GM21619 (cell line): ENCODE data around the gene PRICKLE3.
"Not testable (repeated sequence)": the region's sequence is repeated elsewhere in the genome, so short reads cannot be mapped to it uniquely, and the experiment has no call there.

Experiments
- ATAC-seq: cut with Tn5 transposase; IDR thresholded peaks from one replicate; pipeline ENCODE4 v1.9.1; 2021; ENCODE audit not compliant: unreplicated experiment

PRICKLE3 gene

DNA sequence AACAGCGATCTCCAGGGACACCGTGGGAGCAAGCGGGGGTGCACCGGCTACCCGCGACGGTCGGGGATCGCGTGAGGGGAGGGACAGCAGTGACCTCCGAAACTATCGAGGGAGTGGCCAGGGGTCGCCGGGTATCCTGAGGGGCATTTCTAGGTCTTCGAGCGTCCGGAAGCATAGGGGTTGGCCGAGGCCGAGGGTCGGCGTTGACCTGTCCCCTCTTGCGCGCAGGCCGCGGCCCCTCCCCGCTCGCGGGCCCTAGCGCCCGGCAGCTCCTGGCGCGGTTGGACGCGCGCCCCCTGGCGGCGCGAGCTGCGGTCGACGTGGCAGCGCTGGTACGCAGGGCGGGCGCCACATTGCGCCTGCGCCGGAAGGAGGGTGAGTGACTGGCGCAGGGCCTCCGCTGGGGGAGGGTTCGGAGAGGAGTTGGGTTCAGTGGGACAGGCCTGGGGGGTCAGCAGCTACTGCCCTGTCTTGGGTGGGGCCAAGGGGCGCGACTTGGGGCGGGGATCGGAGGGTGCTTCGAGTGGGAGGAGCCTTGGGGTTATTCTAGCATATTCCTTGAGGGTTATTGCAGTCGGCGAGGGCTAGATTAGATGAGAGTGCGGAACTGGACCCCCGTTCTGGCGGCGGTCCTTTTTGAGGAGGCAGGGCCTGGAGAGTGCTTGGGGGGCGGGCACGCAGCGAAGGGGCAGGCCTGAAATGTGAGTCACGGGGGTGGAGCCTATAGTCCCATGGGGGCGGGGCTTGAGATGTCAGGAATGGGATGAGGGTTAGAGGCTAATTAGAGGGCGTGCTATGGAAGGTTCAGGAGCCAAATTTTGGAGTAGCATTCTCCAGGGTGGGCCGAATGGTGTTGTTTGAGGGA is 22.4 kb downstream of the PRICKLE3 start:
- peak; percentile 38 for ATAC-seq

DNA sequence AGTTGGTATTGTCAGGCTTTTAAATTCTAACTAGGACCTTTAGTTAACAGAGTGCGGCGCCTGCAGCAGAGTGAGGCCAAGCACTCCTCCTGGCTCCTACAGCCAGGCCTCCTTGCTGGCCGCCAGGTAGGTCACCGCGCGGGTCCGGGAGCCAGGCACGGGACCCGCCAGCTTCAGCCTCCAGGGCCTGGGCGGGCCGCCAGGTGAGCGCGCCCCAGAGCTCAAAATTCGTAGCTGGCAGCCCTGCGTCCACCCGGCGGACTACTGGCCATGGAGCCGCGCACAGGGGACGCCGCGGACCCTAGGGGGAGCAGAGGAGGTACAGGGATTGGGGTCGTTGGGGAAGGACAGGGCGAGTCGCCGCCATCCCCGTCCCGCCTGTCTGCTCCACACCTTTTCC is 23.6 kb downstream of the PRICKLE3 start, which contains the start of gene MAGIX:
Gene MAGIX, plus strand, starts transcription at position 139 of the 400 bp plus-strand sequence. Its CDS starts 132 bp downstream, at position 271.
- no peak for ATAC-seq

DNA sequence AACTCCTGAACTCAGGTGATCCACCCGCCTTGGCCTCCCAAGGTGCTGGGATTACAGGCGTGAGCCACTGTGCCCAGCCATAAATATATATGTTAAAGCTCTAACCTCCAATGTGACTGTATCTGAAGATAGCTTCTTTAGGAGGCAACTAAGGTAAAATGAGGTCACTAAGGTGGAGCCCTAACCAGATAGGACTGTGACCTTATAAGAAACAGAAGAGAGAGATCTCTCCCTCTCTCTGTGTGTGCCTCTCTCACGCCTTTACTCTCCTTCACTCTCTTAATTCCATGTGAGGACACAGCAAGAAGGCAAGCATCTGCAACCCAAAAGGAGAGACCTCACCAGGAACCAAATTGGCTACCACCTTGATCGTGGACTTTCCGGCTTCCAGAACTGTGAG is 24.5 kb downstream of the PRICKLE3 start:
- ATAC-seq, result no peak

- no peak for ATAC-seq
These were observed 25.3 kb downstream of the PRICKLE3 start for GRCh38 chrX:49160908-49161307.

DNA sequence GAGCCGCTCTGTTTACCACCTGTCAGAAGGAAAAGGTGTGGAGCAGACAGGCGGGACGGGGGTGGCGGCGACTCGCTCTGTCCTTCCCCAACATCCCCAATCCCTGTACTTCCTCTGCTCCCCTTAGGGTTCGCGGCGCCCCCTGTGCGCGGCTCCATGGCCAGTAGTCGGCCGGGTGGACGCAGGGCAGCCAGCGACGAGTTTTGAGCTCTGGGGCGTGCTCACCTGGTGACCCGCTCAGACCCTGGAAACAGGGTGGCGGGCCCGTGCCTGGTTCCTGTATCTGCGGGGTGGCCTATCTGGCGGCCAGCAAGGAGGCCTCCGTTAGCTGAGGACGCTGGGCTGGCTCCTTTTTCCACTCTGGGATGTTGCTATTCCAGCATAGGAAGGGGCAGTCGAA is 29.0 kb downstream of the PRICKLE3 start:
- ATAC-seq, result no peak

- ATAC-seq, result peak; percentile 90
These were observed 30.0 kb downstream of the PRICKLE3 start for GRCh38 chrX:49155900-49156837.

GRCh38 chrX:49155243-49155899 is 30.8 kb downstream of the PRICKLE3 start:
- ATAC-seq, result no peak

- no peak for ATAC-seq
These were observed 32.7 kb downstream of the PRICKLE3 start for GRCh38 chrX:49153467-49153866.

DNA sequence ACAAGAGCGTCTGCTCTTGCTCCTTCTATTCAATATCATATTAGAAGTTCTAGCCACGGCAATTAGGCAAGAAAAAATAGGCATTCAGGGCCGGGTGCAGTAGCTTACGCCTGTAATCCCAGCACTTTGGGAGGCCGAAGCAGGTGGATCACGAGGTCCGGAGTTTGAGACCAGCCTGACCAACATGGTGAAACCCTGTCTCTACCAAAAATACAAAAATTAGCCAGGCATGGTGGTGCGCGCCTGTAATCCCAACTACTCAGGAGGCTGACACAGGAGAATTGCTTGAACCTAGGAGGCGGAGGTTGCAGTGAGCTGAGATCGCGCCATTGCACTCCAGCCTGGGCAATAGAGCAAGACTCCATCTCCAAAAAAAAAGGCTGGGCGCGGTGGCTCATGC is 36.9 kb downstream of the PRICKLE3 start:
- not testable (repeated sequence) for ATAC-seq

DNA sequence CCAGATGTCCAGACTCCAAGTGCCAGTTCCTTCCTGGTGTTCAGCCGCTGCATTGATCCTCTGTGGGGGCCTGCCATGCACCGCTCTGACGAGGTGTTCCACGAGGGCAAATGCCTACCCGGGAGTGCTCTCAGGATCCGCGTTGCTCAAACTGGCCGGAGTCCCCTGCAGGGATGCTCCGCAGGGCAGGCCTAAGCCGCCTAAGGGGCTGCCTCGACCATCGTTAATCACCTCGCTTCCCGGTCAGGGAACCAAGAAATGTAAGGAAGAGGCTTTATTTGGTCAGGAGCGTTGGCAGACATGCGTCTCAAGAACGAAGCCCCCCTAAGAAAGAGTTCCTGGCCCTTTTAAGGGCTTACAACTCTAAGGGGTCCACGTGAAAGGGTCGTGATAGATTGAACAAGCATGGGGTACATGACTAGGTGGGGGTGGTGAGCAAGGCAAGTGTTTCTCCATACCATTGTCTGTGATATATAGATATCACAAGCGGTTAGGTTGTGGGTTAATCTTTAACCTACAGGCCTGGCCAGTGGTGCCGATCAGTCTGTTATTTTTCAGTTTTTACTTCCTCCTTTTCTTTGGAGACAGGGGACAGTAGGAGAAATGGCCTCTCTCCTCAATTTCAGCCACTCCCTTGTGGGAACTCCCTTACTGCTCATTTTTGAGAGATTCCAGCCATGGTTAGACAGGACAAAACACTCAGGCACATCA is 37.6 kb downstream of the PRICKLE3 start:
- not testable (repeated sequence) for ATAC-seq

GRCh38 chrX:49147936-49148335 is 38.2 kb downstream of the PRICKLE3 start:
- ATAC-seq, result no peak

DNA sequence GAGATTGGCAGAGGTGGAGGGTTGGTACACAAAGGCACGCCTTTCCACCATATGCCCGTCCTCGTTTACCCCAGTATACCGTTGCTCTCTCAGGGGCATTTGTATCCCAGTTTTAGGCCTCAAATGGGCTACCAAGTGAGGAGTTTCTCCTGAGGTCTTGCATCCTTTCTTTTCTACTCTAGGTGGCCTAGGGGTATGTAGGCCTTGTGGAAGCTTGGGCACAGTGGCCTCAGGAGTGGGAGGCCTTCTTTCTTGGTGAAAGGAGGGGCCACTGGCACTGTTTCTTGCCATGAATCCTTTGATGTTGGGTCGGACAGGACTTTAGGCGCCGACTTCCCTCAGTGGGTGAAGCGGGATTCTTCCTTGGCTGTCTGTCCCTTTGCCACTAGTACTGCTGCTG is 38.9 kb downstream of the PRICKLE3 start:
- ATAC-seq, result no peak

DNA sequence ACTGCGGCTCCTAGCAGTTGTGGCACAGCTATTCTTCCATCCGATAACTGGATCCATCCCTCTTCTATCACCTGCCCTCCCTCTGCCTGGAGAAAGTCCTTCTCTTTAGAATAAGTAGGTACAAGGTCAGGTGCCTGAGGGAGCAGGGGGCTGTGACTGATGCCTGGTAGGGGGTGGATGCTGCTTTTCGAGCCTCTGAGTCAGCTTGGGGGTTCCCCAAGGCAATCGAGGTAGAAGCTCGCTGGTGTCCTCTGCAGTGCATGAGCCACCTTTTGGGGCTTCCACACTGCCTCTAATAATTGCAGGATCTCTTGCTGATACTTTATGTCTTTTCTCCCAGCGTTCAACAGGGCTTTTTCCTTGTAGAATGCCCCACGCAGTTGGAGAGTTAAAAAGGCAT is 43.0 kb downstream of the PRICKLE3 start:
- not testable (repeated sequence) for ATAC-seq

GRCh38 chrX:49142264-49142663 is 43.9 kb downstream of the PRICKLE3 start:
- ATAC-seq, result not testable (repeated sequence)

DNA sequence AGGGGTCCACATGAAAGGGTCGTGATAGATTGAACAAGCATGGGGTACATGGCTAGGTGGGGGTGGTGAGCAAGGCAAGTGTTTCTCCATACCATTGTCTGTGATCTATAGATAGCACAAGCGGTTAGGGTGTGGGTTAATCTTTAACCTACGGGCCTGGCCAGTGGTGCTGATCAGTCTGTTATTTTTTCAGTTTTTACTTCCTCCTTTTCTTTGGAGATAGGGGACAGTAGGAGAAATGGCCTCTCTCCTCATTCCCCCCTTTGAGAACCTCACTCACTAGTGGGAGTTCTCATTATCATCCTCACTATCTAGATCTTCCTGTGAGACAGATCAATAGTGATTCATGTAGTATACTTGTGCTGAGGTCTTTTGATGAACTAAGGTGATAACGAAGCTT is 46.5 kb downstream of the PRICKLE3 start:
- no peak for ATAC-seq

DNA sequence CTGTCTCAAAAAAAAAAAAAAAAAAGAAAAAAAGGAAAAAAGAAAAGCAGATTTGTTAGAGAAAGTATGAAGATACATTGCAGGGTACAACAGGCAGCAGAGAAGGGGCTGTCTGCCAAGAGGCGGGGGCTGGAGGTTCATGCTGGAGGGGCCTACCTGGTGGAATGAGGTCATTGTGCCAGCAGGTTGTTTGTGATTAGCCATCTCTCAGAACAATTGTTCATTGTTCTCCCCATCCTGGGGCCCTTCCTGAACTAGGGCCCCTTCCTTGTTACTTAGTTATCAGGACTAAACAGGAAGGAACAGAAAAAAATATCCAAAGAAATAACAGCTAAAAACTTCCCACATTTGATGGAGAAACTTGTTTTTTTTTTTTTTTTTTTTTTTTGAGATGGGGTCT is 48.7 kb downstream of the PRICKLE3 start:
- no peak for ATAC-seq

GRCh38 chrX:49133759-49134158 is 52.4 kb downstream of the PRICKLE3 start:
- no peak for ATAC-seq

DNA sequence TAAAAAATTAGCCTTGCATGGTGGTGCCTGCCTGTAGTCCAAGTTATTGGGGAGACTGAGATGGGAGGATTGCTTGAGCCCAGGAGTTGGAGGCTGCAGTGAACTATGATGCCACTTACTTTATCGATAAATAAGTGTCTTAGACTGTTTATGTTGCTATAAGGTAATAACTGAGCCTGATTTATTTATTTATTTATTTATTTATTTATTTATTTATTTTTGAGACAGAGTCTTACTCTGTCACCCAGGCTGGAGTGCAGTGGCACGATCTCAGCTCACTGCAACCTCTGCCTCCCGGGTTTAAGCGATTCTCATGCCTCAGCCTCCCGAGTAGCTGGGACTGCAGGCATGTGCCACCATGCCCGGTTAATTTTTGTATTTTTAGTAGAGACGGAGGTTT is 53.9 kb downstream of the PRICKLE3 start:
- not testable (repeated sequence) for ATAC-seq

DNA sequence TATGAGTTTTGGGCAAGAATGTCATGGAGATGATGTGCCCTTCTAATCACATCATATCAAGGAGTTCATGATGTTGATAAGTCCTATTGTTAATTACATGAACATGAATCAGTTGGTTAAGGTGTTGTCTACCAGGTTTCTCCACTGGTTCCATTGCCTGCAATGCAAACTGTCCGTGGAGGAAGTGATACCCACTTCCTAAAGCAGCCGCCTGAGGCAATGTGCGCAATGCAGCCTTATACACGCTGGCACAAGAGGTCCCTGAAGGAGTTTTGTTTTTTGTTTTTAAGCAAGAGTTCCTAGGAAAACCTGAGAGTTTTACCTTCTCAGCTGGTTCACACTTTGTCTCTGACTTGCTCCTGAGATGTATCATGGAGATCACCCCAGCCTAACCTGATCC is 56.7 kb downstream of the PRICKLE3 start:
- ATAC-seq, result no peak

- not testable (repeated sequence) for ATAC-seq
These were observed 58.4 kb downstream of the PRICKLE3 start for GRCh38 chrX:49127742-49128258.
